HG02973 (cell line): ENCODE data around the gene KPNB1.

Experiments
- ATAC-seq: cut with Tn5 transposase; IDR thresholded peaks from one replicate; pipeline ENCODE4 v1.9.1; 2021; ENCODE audit warnings: moderate library complexity; ENCODE audit not compliant: unreplicated experiment

The KPNB1 gene

GRCh38 chr17:47711366-47712099 lies 61.8 kb downstream of the KPNB1 start:
- ATAC-seq: no peak

GRCh38 chr17:47712330-47713023 lies 62.8 kb downstream of the KPNB1 start:
- no peak for ATAC-seq

- ATAC-seq: no peak
Measured at GRCh38 chr17:47713980-47714700, 64.4 kb downstream of the KPNB1 start.

DNA sequence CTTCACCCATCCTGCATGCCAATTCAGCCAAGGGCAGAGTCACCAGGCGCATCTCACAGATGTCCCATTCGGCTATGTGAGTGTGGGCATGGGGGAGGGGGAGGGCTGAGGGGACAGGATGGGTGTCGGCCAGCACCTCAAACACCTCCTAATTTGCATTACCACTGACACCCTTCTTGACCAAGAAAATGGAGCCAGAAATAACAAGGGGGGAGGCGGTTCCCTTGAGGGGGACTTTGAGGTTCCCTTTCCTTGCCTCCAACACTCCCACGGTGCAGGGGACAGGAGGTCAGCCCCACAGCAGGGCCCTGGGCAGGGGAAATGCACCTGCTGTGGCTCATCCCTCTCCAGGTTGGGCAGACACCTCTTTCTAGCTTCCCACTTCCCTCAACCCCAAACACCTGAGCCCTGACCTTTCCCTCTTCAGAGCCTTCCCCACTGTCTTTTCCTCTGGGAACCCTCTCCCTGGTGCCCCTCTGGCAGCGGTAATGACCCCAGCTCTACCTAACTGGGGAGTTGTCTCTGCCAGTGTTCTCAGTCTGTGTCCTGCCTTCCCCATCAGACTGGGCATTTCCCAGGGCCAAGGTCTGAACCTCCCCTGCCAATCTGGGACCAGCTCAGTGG lies 65.2 kb downstream of the KPNB1 start:
- ATAC-seq: no peak

DNA sequence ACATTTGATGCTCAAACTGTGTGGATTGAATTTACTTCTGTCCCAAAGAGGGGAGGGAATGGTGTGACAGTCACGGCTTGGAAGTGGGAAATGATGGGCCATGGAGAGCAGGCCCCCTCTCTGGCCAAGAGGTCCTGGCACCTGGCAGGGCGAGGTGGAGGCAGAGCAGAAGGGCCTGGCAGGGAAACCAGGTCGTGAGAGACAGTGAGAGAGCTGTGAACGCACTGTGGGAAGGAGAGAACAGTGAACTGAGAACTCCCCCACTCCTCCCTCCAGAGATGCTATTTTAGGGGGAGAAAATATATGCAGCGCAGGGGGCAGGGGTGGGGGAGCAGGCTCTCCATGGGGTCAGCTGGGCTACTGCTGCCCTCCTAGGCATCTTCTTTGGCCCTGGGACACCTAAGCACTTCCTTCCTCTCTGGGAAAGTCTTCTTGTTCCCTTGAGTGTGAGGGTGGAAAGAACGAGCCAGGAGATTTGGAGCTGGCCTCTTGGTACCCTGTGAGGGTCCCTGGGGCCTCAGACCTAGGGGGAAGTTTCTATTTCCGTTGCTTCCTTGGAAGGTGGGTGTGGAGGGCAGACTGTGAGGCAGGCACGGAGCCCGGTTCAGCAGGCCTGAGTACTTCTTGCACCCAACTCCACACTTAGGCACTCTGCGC lies 66.1 kb downstream of the KPNB1 start:
- no peak for ATAC-seq

GRCh38 chr17:47716375-47716774 lies 66.7 kb downstream of the KPNB1 start:
- ATAC-seq: no peak

- ATAC-seq: no peak
Measured at GRCh38 chr17:47717261-47717697, 67.6 kb downstream of the KPNB1 start.

GRCh38 chr17:47717979-47718621 lies 68.4 kb downstream of the KPNB1 start:
- no peak for ATAC-seq

DNA sequence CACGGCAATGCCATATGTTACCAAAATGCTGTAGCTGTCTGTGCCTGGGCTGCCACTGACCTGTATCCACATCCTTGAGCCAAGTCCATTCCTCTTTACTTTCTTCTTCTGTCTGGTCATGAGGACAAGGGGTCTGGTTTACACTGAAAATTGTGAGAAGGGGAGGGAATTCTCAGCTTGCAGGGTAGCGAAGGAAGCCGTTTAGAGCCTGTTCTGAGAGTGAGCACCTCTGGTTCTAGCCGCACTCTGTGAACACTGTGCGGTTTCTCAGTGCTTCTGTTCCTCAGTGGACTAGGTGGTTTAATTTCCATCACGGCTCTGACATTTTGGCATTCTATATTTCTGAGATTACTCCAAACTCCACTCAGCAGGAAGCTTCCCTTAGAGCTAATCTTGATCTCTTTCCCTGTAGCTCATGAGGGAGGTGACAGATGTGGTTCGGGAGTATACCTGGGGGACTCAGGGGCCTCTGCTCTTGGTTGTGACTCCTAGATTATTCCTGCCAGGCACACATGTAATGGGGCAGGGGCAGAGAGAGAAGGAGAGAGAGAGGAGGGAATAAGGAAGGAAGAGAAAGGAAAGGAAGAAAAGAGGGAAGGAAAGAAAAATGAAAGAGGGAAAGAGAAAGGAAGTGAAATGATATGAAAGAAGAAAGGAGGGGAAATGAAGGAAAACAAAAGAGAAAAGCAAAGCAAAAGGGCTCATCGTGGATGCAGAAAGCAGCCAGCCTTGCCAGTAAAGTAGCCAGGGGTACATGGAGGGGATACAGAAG lies 69.1 kb downstream of the KPNB1 start:
- ATAC-seq: no peak

- ATAC-seq: no peak
Measured at GRCh38 chr17:47719411-47720152, 69.9 kb downstream of the KPNB1 start.

GRCh38 chr17:47720196-47720595 lies 70.5 kb downstream of the KPNB1 start:
- no peak for ATAC-seq

DNA sequence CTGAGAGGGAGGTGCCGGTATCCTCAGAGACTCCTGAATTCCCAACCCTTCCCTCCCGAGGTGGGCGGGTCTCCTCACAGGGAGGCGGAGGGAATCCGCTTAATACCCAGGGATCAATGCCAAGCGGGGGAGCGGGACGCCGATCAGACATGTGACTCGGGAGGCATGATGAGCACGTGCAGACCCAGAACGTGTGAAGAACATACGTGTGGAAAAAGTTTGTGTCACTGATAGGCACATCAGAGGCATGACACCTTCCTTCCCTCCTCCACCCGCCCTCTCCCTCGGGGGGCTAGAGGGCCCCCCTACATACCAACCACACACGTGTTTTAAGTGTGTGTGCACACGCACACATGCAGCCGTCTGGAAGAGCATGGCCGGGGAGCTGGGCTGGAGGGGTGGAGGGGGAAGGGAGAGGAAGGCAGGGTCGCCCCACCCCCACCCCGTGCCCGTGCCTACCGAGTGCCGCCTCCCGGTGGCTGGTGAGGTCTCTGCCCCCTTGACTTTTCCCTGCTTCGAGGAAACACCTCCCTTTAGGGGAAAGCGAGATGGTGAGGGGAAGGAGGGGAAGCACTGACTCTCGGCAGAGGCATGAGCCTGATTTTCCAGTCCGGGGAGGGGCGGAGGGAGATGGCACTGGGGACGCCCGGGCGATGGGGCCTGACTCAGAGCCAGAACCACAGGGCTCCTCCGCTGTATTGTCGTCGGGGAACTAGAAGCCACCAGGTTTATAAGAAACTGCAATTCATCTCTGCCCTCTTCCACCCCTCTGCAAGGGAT lies 71.2 kb downstream of the KPNB1 start:
- no peak for ATAC-seq

DNA sequence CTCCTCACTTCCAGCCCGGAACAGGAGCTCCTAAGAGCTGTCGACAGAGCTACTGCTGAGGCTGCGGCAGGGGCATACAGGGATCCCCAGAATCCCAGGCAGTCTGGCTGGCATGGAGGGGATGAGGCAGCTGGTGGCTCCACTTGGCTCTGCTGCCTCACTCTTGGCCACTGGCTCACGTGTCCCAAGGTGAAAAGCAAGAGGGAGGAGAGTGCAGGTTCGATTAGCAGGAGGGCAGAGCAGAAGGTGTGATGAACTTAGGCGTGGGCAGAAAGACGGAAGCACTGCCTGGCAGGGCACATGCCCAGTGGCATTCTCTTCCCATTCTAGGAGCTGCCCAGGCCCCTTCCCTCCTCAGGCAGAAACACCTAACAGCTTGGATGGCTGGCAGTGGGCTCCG lies 72.0 kb downstream of the KPNB1 start:
- ATAC-seq: no peak

- no peak for ATAC-seq
Measured at GRCh38 chr17:47724705-47725104, 75.0 kb downstream of the KPNB1 start.

- no peak for ATAC-seq
Measured at GRCh38 chr17:47725446-47726111, 75.9 kb downstream of the KPNB1 start.

DNA sequence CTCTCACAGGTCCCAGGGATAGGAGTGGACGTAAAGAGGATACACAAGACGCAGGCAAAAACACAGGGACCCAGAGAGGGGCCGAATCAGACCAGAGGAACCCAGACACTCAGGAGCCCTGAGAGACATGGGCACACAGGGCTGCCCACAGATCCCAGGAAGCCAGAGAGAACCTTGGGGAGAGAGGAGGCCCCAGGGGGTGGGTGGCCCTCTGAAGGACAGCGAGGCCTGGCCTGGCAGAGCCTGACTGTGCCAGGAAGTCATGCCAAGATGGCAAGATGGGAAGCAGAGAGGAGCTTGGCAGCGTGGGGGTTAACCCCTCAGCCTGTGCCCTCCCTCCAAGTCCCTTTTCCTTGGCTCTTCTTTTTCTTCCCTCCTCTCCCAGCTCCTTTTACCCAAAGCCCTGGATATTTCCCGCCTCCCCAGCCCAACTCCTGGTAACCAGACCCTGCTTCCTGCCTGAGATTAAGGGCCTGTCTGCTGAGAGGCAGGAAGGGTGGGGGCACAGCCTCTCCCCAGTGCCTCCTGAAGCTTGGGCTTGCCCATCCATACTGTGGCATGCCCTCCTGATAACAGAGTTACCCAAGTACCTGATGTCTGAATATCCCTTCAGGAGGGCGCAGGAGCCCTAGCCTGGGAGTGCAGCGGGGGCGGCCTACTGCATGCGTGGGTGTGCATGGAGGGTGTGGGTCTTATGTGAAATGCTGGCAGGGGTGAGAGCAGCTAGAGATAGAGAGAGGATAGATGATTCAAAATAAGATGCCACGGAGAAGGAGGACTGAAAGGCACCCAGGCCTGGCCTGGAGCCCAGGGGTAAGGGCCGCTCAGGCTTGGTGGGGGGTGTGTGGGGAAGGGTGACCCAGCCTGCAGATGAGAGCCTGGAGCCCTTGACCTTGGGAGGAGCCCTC lies 77.3 kb downstream of the KPNB1 start:
- ATAC-seq: no peak

DNA sequence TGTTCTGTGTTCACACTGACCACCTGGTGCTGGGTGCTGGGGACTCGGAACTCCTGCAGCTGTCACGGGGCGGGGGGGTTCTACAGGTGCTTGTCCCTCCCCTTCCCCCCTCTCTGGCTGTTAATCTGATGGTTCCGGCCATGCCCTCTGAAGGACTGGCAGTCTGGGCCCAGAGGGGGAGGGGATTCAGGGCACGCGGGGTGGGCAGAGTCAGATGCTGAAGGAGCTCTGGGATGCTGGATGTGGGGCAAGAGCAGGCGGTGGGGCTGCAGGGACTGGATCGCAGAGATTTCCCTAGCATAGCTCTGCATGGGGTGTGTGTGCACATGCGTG lies 78.0 kb downstream of the KPNB1 start:
- ATAC-seq: no peak
